Cerebellar nuclear complex (tissue), 1 donor: ENCODE data around the gene RBM28.
"Not testable (repeated sequence)": the region's sequence is repeated elsewhere in the genome, so short reads cannot be mapped to it uniquely, and the experiment has no call there.

ENCODE experiments used
- DNase-seq, 2 experiments: peaks; one replicate each; lab custom pipeline; 2025; lab: John Stamatoyannopoulos, UW

Gene RBM28

DNA sequence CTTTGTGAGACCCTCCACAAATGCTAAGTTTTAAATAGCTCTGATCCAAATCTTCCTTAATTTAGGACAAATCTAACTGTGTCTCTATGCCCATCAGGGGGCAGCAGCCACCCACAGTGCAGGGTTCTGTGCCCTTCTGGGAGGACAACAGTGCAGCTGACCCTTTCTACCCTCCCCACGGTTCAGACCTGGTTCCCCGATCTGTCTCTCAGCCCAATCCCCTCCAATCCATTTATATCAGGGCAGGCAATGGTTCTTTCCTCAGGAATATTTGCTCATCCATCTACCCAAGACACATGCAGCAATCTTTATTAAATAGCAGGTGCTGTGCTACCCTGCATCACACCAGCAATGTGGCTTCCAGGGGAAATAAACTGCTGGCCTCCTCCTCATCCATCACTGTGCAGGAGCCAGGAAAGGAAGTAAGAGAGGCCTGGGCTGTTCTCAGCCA is 4.0 kb upstream of the RBM28 start:
- DNase-seq: no peak

DNA sequence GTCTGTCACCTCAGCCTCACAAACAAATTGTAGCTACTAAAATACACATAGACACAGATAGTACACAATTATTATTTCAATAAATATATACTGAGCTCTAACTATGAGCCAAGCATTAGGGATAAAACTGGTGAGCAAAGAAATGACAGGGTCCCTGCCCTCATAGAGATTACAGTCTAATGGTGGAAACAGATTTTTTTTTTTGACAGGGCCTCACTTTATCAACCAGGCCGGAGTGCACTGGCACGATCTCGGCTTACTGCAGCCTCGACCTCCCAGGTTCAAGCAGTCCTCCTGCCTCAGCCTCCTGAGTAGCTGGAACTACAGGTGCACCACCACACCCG is 695 bp upstream of the RBM28 start:
- no peak for DNase-seq

DNA sequence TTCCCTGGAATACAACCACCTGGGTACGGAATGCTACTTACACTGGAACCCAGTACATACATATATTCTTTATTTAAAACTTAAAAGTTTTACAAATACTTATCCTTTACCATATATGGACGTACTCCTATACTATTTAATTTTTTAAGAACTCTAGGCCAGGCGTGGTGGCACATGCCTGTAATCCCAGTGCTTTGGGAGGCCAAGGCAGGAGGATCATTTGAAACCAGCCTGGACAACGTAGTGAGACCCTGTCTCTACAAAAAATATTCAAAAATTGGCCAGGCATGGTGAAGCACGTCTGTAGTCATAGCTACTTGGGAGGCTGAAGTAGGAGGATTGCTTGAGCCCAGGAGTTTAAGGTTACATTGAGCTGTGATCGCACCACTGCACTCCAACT is 2.0 kb downstream of the RBM28 start:
- no peak for DNase-seq

DNA sequence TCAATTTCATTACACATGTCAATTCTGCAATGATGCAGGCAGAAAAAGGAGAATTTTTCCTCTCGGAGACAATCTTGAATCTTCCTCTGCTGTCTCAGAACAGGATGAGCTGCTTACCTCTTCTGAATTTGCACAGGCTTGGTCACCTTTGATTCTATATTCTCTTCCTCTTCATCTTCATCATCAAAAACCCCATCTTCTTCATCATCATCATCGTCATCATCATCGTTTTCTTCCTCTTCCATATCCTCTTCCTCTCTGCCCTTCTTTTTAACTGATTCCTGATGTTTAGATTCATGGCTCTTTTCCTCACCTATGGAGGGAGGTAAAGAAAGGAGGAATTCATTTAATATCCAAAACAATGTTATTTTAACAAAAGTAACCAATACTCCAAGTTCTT is 8.0 kb downstream of the RBM28 start:
- no peak for DNase-seq

DNA sequence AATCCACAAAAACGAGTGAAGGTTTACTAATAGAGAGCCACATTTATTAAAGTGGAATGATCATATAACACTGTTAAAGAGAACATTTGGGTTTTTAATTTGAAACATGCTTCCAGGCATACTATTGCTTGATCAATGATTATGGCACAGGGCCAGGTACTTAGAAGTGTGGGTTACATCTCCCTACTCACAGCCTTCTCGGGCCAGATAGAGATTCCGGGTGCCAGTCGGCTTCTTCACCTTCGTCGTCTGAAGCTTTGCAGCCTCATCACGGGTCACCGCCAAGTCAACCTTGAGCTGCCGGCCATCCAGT is 19.4 kb downstream of the RBM28 start:
- DNase-seq: no peak

DNA sequence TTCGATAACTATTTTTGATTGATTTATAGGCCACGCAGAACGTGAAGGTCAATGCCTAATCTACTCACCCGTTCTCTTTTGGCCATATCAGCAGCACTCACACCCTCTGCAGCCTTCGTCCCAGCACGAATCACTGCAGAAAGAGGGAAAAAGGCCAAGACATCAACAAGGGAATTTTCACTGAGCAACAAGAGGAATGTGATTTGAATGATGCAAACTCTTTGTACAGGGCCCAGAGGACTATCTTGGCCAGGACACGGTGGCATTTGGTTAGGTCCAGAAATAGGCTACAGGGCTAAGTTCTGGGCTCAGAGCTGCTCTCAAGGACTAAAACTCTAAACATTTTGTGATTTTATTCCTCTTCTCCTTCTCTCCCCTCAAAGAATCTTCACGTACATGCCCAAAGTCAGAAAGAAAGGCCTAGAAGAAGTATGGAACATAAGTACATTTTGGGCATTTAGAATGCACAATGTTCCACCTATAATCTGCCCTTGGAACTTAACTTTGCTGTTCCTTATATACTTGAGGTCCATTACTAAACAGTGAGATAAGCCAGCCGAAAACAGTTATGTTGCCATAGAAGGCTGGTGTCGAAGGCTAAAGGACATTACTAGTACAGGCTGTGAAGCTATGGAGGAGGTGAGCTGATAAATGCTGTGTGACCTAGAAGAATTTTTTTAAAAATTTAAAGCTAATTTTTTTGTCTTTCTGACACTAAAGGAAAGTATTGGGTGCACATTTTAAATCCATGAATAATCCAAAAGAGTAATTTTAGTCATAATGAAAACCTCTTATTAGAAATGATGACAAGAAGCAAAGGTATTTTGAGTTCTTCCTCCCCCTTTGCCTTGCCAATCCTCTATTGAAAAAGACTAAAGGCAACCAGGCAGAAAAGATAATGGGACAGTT is 20.0 kb downstream of the RBM28 start:
- no peak for DNase-seq

DNA sequence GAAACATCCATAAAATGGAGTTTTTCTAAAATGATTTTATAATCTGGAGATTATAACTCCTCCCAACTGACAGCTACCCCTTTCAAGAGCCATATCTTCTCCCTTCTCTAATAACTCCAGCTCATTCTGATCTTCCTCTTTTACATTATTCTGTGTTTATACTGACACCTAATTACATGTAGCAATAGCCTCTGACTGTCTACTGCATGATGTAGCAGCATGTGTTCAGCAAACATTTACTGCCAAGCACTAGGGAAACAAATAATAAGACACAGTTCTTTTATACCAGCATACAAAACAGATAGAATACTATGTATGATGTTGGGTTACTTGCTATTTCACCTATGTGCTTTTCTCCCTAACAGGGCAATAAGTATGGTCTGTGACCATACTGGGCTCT is 20.7 kb downstream of the RBM28 start:
- DNase-seq: no peak

DNA sequence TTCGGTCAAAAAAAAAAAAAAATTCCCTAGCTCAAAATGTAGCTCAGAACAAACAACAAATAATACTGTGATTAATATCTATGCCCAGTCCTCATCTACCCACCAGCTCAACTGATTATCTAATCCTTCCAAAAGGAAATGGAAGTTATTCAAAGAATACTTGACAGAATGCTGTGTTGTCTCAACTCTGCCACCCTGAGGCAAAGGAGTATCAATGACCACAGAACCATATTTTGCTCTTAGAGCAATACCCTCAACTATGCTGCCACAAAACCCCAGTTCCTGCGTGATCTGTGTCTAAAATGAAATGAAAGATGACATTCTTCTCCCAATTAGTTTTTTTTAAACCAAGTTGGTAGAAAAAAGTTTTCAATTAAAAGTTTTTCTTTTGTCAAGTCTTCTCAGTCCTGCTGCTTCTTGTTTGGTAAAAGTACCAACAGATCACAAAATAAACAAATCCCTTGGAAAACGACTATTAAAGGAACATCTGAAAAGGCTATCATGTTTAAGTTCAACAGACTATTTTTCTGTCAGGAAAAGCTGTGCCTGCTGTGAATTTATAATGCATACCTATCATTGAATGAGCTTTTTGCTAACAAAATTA is 21.6 kb downstream of the RBM28 start:
- no peak for DNase-seq

DNA sequence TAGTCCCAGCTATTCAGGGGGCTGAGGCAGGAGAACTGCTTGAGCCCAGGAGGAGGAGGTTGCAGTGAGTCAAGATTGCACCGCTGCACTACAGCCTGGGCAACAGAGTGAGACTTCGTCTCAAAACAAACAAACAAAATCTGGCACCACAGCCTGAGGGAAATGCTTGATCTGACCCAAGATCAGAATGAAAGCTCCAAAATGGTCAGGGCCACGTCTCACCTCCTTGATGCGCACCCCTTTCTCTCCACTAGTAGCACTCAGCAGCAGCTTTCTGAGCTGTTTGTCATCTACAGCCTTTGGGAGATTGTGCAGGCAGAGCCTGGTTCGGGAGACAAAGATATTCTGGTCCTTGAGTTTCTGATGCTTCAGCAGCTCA is 22.7 kb downstream of the RBM28 start:
- DNase-seq: no peak

DNA sequence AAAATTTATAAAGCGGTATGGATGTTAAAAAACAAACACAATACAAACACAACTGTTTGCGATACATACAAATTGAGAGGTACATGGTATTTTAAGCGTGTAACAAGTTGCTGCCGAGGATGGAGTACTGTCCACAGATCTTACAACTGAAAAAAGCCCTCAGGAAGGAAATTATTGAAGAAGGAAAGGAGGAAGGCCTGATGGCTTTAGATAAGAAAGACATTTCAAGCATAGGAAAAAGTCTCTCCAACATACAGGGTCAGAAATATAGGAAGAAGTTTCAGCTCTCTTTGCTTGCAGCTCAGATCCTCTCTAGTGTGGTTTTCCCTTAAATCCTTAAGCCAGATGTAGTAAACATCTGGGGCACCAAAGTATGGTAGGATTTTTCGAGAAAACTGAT is 25.0 kb downstream of the RBM28 start:
- no peak for DNase-seq

DNA sequence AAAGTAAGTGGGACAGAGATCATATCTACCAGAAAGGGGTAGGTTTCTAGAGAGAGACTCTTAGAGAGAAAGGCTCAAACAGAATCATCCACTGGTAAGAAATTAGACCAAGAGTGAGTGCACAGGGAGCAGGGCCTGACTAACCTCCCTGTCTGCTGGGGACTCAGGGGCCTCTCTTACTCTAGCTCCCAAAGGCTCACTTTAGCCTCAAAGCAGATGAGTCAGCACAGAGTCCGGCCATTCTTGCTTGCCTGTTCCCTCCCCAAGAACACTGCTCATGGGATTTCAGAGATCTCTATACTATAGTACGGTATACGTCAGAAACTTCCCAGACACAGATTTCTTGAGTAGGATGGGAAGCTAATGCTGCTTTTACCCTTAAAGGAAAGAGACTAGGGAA is 32.7 kb downstream of the RBM28 start:
- no peak for DNase-seq

DNA sequence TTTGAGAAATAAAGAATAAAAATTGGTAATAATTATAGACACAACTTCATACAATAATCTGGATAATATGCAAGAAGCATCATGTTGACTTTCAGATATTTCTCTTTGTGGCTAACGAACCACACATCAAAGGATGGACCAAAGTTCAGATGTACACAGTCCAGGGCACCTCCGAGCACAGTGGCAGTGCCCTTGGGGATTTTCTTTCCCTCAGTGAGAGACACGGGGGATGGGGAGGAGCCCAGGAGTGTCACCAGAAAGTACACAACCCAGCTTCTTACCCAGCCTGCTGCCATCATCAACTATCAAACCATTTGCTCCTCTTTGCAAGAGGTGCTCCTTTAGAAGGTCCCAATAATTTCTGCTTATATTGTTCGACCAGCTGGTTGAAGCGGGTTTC is 33.2 kb downstream of the RBM28 start:
- DNase-seq: no peak

DNA sequence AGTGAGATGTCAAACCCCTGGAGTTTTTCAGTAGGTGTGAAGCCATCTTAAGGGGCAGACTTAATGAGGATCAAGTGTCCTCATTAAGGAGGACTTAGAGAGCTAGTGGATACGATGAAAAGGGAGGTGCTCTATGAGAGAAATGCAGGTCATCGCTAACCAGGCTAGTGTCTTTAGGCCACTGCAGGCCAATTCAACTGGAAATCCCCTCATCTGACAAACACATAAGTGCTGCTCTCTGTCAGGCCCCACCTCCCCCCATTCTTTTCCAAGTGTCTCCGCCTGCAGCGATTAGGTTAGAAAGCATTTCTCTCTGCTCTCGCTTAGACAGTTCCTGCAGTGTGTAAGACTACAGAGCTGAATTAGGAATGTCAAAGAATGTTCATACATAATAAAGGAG is 33.7 kb downstream of the RBM28 start:
- no peak for DNase-seq

DNA sequence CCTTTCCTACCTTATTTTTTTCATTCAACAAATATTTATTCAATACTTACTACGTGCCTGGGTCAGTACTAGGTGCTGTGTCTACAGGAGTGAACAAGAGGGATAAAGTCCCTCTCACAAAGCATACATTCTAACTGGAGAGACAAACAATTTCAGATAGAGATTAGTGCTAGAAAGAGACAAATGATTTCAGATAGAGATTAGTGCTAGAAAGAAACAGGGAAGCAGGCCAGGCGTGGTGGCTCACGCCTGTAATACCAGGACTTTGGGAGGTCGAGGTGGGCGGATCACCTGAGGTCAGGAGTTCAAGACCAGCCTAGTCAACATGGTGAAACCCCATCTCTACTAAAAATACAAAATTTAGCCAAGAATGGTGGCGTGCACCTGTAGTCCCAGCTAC is 34.6 kb downstream of the RBM28 start:
- DNase-seq: no peak

DNA sequence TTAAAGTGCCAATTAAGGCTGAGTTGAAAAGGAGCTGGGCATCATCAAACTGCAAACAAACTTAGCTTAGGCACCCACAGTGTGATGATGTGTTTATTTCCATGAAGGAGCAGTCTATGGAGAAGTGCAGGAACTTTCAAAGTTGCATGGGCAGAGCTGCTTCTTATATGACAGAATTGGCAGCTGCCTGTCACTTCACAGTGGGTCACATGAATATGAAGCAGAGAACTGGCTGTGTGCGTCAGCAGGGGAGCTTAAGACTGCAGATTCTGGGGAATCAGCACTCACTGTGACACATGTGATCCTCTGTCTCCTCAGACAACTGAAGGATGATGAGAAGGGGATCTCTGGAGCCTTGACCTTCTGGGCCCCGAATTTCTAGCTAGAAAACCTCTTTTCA is 36.6 kb downstream of the RBM28 start:
- DNase-seq: no peak

DNA sequence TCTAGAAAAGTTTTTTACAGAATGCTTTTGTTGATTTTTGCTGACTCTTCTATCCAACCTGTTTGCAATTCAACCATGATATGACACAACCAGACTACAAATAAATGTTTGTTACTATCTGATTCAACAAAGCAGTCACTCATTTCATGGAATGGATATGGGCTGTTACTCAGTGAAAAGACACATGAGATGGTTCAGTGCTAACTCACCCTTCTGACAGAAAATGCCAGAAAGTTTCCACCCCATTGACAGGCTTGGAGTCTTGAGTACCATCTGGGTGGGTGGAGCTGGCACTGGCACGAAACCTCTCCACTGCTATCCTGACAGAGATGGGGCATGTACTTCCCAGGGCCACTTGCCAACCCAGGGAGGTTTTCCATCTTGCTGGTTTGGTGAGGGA is 39.5 kb downstream of the RBM28 start:
- no peak for DNase-seq

DNA sequence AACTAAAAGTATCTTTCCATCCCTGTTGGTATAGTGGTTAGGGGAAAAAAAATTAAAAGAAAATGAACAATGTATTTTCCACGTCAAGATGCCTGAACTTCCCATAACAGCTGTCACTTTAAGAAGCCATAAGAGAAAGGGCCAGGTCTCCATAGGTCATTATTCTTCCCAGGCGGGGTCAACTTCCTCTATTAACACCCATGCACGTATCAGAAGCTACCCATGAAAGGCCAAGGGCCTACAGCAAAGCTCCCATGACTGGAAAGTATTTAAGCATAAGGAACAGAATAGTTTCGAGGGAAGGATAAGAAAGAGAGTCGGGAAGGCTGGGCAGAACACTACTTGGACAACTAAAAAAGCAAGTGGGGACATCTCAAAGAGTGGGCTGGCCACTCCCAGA is 40.1 kb downstream of the RBM28 start:
- no peak for DNase-seq

DNA sequence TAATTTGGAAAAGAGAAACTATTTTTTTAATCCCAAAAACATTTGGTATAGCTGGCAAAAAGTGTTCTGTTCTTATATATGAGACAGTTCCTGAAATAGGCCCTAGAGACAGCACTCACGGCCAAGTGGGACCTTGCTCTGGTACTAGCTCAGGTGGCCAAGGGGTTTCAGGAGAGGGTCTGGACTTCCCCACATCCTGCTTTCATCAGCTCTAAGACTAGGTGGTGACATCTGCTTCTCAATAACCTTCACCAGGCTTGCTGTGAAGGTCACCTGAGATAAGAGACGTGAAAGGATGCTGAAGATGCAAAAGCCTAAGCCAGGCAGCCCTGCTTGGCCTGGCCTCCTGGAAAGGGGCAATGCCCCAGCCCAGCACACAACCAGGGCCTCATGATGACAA is 40.6 kb downstream of the RBM28 start:
- no peak for DNase-seq

DNA sequence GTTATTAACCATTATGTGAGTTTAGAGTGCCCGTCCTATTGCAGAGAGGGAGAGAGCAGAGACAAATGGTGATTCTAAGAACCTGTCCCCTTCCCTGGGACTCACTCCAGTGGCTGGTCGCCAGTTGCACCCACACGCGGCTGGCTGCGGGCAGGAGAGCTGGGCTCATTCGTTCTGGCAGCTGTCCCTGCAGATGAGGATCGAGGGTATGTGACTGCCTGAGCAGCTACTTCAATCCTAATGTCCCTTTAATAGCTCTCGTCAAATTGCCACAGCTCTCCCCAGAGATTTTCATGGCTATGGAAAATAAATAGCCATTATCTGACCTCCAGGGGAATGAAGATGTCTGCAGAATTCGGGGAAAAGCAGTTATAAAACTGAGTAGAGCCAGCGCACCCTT is 41.6 kb downstream of the RBM28 start:
- DNase-seq: no peak

DNA sequence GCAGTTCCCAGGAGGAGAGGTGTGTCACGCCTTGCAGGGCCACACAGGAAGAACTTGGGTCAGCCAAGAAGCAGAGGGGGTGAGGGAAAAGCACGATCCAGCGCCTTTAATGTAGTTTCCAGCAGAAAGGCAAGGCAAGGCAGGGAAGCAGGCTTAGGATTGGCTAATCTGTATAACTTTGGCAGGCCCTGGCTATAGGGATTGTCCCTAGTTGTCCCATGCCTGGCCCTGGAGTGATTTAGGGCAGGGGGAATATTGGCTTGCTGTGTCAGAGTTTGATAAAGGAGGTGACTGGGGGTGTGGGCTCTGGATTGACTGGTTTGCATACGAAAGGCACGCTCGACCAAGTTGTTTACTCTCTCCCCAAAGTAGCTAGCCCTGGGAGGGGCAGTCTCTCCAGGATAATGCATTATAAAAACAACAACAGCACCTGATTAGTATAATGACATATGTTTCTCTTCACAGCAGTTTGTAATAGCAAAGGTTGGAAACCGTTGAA is 44.5 kb downstream of the RBM28 start:
- DNase-seq: no peak

DNA sequence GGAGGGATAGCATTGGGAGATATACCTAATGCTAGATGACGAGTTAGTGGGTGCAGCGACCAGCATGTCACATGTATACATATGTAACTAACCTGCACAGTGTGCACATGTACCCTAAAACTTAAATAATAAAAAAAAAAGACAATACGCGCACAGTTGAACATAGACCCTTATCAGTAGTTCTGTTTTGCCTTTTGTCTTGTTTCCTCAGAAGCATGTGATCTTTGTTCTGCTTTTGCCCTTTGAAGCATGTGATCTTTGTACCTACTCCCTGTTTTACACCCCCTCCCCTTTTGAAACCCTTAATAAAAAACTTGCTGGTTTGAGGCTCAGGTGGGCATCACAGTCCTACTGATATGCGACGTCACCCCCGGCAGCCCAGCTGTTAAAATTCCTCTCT is 45.7 kb downstream of the RBM28 start:
- DNase-seq: not testable (repeated sequence)

DNA sequence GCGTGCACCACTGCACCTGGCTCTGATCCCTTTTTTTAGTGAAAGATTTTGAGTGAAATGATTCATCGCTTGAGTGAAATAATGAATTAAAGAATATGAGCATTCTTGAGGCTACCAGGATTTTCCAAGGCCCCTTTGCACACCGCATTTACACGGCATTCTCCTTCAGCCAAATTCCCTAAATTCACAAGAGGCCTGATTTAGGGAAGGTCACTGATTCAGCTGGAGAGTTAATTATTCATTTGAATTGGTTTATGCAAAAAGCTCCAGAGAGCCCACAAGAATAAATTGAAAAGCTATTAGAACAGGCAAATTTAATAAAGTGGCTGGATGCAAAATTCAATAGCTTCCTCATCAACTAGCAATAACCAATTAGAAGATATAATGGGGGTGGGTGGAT is 56.2 kb downstream of the RBM28 start:
- DNase-seq: no peak

DNA sequence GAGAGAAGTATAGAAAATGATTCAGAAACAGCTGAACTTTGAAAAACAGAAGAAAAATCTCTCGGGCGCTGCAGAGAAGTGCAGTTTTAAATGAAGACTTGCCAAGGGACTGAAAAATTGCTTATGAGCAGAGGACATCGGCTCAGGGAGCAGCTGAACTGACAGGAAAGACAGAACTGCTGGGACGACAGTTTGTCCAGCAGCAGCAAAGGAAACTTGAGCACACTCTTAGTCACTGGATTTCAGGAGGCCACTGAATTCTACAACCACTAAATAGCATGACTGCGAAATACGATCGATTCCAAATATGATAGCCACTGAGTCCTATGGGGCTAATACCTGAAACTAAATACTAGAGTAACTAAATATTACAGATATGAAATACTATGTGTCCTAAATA is 59.6 kb downstream of the RBM28 start:
- DNase-seq: no peak
